HG03280 (cell line): ENCODE results near the gene PSD4.

Experiments
- ATAC-seq: cut with Tn5 transposase; IDR thresholded peaks from one replicate; pipeline ENCODE4 v1.9.1; 2021; ENCODE audit warnings: mild to moderate bottlenecking, moderate library complexity; ENCODE audit not compliant: unreplicated experiment

Gene PSD4

DNA sequence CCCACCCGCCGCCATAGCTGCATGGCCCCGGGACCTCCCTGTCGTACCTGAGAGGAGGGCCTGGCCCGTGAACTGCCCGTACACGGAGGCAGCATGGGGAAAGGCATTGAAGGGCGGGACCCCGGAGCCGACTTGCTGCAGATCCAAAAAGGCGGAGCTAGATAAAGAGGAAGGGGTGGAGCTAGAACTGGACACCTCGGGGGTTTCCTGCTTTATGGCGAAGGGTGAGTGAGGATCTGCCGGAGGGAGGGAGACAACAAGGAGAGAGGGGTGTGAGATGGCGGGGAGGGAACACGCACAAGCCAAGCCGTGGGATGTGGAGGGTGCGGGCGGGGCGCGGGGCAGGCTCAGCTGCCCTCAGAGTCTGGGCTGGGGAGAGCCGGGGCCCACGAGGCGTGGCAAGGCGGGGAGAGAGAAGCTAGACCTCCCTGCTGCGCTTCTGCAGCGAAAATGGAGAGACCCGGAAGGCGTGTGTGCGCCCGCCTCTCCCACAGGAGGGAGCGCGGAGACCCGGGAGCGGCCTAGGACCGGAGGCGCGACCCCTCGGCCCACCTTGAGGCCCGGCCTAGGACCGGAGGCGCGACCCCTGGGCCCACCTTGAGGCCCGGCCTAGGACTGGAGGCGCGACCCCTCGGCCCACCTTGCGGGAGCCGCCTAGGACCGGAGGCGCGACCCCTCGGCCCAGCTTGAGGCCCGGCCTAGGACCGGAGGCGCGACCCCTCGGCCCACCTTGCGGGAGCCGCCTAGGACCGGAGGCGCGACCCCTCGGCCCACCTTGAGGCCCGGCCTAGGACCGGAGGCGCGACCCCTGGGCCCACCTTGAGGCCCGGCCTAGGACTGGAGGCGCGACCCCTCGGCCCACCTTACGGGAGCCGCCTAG, 61.8 kb downstream of the PSD4 start:
- peak; percentile 86 for ATAC-seq

DNA sequence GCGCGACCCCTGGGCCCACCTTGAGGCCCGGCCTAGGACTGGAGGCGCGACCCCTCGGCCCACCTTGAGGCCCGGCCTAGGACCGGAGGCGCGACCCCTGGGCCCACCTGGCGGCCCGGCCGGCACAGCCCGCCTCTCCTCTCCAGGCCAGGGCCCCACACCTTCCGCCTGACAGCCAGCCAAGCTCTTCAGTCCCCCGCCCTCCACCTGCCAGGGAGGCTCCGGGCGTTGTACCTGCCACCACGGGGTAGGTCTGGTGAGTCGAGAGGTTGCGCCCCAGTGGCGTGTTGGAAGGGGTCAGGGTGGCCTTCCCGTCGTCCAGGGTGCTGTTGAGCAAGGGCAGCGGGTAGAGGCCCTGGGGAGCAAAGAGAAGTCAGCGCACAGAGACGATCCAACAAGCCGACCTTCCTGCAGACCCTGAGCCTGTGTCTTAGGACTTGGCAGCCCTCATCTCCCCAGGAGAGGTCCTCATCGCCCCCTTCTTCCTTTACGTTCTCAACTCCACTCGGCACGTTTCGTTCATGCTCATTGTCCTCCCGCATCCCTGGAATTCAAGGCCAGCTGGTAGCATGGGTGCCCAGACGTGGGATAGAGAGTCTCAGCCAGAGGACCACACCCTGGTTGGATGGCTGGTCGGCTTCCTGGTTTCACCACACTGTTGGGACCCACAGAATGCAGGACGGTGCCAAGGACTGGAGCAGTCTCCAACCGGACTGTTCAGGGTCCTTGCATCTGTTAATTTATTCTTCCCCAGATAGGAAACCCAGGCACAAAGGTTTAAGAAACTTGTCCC, 62.8 kb downstream of the PSD4 start:
- ATAC-seq = no peak

GRCh38 chr2:113237604-113238160, 63.9 kb downstream of the PSD4 start:
- ATAC-seq = no peak

GRCh38 chr2:113238871-113239839, 65.4 kb downstream of the PSD4 start:
- no peak for ATAC-seq

DNA sequence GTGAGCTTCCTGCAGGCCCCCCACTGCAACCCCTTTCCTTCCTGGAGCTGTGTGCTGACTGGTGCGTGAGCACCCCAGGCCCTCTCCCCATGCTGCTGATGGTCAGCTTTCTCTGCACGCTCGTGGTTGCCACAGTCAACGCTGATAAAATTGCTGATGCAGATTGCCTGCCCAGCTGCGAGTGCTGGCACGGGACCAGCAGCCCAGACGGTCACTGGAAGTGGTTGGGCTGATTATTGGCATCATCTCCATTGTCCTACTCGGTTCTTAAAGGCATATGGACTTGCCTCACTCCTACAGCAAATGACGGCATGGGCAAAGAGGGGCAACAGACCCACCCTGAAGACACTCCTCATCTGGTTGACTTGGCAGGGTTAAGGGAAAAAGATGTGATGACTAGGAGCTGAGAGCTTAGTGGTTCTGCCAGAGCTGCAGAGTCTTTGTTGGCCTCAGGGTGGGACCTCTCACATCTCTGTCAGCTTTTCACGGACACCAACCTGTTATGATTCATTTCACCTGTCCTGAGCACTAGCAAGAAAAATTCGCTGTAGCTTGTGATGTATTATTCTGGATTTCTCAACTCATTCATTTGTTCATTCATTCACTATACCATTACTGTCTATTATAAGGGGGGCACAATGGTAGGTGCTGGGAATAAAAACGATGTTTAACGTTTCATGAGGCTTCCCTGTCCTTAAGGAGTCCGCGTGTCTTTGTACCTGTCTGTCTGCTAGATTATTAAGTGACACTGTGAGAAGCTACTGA, 66.6 kb downstream of the PSD4 start:
- no peak for ATAC-seq

DNA sequence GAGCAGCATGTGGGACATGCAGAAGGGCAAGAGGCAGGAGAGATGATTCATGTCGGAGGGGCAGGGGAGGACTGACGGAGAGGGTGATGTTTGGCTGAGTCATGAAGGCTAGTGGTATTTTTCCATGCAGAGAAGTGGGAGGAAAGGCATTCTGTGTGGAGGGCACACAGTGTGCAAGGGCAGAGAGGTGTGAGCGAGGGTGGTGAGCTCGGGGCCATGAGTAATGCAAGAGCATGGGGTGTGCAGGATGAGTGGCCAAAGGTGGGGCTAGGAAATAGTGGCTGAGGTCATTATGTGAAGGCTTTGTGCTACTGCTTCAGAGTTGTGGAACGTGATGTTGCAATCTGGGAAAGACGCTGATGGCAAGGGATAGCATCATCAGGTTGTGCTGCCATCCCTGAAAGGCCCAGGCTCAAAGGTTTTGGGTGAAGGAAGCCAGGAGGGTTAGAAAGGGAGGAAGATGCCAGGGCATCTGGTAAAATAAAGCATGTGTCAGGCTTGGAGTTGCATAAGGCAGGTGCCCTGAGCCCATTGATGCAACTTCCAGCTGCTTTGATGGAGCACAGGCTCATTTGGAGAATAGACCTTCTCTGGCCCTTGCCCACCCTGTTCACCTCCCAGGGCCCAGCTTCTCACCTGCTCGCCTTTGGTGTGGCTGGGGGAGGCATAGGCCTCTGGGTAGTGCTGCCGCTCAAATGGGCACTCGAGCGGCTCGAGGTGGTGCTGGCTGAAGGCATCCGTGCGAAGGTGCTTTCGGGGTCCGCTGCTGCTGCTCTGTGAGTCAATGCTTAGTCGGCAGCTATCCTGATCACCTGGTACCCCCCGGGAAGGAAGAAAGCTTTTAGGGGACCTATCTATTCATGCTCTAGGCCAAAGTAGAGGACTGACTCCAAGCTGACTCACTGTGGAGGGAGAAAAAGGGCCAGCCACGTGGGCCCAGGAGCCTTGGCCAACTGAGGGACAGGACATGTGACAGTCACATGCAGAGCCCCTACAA, 67.4 kb downstream of the PSD4 start:
- no peak for ATAC-seq

- ATAC-seq = no peak
Measured at GRCh38 chr2:113242327-113242726, 68.6 kb downstream of the PSD4 start.

DNA sequence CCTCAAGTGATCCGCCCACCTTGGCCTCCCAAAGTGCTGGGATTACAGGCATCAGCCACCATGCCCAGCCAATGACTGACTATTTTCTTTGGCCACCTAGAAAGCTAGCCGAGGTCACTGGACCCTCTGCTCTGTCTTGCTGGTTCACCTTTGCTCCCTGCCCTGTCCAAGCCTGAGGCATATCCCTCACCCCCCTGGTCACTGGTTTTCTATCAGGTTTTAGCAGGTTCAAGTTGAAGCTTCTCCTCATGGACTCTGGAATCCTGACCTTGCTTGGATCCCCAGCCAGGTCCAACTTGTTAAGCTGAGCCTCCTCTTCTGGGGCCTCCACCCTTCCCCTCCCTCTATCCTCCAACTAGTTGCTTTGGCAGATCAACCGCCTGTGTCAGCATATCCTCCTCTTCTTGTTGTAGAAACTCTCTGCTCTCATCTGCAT, 71.5 kb downstream of the PSD4 start:
- no peak for ATAC-seq

DNA sequence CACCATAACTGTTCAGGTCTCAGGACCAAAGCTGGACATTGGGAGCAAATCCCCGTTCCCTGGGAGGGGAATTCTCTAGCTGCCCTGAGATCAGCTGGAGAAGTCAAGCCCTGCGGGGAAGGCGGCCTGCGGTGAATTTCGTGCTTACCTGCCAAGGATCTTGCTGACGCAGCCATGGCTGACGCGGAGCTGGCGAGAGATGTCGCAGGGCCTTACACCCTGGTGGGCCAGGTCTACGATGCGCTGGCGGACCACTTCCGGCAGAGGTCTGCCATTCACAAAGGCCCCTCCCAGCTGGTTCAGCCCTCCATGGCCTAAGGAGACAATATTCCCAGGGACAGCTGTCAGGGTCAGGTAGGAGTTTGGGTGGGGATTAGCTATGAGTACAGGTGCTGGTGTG, 72.8 kb downstream of the PSD4 start:
- no peak for ATAC-seq

DNA sequence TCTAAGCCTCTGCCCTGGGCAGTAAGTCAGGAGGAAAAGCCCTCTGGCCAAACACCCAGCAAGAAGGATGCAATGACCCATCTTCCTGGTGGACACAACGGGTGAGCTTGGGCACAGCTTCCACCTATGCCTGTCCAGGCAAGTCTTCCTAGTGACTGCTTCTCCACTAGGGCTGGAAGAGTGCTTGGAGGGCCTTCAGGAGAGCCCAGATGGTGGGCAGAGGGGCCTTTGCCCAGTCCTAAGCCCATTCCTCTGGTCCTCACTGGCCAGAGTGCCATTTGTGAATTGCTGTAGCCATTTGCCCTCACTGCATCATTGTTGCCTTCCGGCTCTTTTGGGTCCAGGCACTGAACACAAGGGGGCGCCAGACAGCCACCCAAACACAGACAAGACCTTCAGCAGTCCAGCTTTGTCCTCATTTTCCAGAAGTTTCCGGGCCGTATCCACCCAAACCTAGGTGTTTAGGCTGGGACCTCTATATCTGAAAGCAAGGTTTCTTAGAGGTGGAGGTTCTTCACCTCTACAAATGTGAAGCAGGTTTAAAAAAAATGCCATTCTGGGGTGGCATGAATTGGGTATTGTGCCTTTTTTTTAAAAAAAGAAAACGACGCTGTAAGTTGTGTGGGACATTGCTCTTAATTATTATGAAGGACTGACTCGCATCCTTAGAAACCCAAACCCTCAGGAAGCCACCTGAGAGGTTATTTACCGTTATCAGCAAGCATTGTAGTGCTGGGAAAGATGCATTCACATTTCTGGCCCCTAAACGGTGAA, 75.4 kb downstream of the PSD4 start:
- ATAC-seq = no peak

DNA sequence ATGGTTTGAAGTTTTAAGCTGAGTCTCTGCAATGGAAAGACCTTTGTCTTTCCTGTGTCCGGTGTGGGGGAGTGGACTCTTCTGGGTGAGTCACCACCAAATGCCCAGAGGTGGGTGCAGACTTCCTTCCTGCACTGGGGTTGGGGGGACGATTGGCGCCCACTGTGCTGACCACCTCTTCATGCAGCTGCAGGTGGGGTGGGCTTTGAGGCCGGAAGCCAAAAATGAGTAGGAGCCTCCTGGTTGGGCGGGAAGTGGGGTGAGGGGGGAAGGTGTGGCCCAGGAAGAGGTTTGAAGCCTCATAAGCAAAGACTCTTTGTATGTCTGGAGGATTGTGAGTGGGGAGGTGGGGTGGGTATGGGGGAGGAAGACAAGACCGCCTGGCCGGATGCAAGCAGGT, 77.3 kb downstream of the PSD4 start:
- no peak for ATAC-seq

- ATAC-seq = no peak
Measured at GRCh38 chr2:113252047-113252590, 78.3 kb downstream of the PSD4 start.

GRCh38 chr2:113253453-113253852, 79.7 kb downstream of the PSD4 start:
- ATAC-seq = no peak

- no peak for ATAC-seq
Measured at GRCh38 chr2:113255140-113256070, 81.6 kb downstream of the PSD4 start.

DNA sequence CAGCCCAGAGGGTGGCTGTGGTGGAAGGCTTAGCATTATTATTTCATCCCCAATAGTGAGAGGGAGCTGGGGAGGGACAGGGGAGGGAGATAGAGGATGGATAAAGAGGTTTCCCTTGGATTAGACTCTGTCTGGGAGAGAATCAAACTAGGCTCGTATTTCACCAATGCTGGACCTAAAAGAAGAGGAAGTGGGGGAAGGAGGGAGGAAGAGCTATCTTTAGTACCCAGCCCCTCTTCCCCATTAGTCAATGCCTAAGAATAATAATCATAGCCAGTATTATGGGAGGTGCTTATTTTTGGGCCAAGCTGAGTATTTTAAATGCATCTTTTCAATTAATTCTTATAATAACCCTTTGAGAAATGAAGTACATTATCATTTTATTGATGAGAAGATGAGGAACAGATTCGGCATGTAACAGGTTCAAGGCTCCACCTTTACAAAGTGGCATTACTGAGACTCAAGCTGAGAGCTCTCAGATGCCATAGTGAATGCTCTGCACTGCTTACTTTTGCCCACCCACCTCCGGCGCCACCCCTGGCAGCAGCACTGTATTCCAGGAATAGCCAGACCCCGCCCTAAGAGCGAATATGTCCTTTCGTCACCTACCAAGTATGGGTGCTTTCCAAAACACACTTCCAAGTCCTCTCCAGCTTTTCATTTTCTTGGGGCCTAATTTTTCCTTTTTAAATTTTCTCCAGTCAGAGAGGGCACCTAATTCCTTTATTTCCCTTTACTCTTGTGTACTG, 83.9 kb downstream of the PSD4 start:
- ATAC-seq = no peak
